ENCODE results near the gene DAG1. TPM values are rescaled to one million over a fixed set of nuclear protein-coding genes. Genes with fewer than 3 reads are reported as not detected.
"Not testable (repeated sequence)": the region's sequence is repeated elsewhere in the genome, so short reads cannot be mapped to it uniquely, and the experiment has no call there.

Gene DAG1
- total RNA-seq, 2 experiments from 2014 or later: 9.0 to 9.2 TPM

DNA sequence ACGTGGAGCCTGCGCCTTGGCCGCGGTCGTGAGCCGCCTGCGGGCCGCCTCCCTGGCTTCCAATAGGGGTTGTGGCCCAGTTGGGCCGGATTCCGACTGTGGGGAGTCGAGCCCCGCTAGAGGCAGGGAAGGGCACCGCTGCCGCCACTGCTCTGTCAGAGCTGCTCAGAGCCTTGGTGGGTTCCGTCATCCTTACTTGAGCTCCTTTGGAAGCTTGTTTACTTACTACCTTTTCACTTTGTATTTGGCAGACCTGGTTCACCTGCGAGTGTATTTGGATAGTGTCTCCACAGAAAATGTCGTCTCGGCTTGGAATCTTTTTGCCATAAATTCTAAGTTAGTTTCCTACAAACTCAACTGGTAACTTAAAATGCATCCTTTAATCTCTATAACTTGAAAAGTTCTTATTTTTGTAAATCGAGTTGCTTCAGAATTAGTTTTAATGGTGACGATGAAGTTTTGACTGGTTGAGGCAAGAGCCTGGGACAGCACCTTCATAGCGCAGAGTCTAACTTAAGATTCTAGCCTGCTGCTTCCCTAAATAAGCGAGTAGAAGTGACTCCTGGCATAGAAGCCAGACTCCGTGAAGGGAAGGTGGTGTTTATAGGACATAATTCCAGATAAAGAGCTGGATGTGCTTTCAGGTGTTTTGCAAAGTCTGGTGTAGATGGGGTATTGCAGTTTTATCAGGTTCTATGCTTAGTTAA, 800 bp downstream of the DAG1 start:
- Mint-ChIP-seq H3K36me3 (ENCODE audit: low read depth) (peaks cover 1% of the 10 kb centered on the region), H3K27ac (peak overlapping the region; percentile 92), H3K4me3 (peak overlapping the region; percentile 81), H3K9me3 (ENCODE audit: low read depth) (no peaks in the 10 kb centered on the region), H3K27me3 (no peaks in the 10 kb centered on the region), H3K4me1 (peaks cover 24% of the 10 kb centered on the region)
- intact Hi-C loops (cut with DNase I, micrococcal nuclease): loop anchor here (1.0 to 5.0 kb wide), 27 partner anchors 42 to 1382 kb away; partner anchors contain the start of genes TCTA (in 2 of the 2), USP4 (in 2 of the 2), APEH (in 1 of the 2) and ARIH2 (in 1 of the 2)
- no peak for DNase-seq
- CTCF ChIA-PET: interaction anchor here (0.8 to 1.7 kb wide), 7 partner anchors 21 to 249 kb away, joined by 3 to 7 read pairs (median 3); partner anchors contain the start of gene AMIGO3
- POLR2A ChIA-PET: interaction anchor here (0.7 to 1.8 kb wide), 5 partner anchors 59 to 306 kb away, joined by 3 to 10 read pairs (median 3); partner anchors contain the start of genes RHOA and USP4
- peak; percentile 20 for ATAC-seq

DNA sequence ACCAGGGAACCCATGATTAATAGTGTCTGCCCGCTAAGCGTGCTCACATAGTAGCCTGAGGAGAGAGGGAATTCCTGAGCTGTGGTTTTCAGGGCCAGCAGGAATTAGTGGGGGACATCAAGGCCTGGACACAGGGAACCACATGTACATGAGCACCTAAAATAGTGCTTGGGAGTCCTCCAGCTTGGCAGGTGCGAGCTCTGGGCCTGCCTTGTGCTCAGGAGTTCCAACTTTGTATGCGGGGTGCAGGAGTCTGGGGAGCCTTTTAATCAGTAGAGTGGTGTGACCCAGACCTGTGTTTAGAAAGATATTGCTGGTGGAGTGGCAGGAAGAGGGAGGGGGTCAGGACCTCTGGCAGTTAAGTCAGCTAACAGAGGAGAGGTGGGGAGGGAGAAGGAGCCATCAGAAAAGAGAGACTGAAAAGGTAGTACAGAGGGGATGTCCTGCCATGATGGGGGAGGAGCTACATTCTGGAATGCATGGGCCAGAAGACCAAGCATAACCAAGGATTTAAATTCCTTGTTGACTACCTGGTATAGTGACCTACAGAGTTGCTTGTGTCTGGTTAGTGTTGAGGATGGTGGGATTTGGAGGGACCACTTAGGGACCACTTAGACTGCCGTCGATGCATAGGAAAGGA, 1.9 kb downstream of the DAG1 start:
- peak overlapping the region; percentile 92 for H3K27ac Mint-ChIP-seq
- no peaks in the 10 kb centered on the region for H3K9me3 Mint-ChIP-seq (ENCODE audit: low read depth)
- peaks cover 33% of the 10 kb centered on the region for H3K4me1 Mint-ChIP-seq
- DNase-seq (no peak), ATAC-seq (no peak)
- peak overlapping the region; percentile 81 for H3K4me3 Mint-ChIP-seq
- peaks cover 5% of the 10 kb centered on the region for H3K36me3 Mint-ChIP-seq (ENCODE audit: low read depth)
- ChIA-PET POLR2A (no interaction called here), CTCF (interaction anchor here (0.7 to 1.7 kb wide), 4 partner anchors 9 to 56 kb away, joined by 3 to 7 read pairs (median 4); no protein-coding TSS in a partner anchor)
- no peaks in the 10 kb centered on the region for H3K27me3 Mint-ChIP-seq
- intact Hi-C loops (cut with DNase I, micrococcal nuclease): loop anchor here (2.0 to 5.0 kb wide), 5 partner anchors 199 to 1383 kb away; partner anchors contain the start of genes CELSR3 (in 1 of the 2), GNAI2 (in 1 of the 2) and IMPDH2 (in 1 of the 2)

GRCh38 chr3:49476563-49476962, 6.5 kb downstream of the DAG1 start:
- Mint-ChIP-seq H3K4me3 (no peak overlapping the region), H3K9me3 (ENCODE audit: low read depth) (no peaks in the 10 kb centered on the region), H3K27ac (no peak overlapping the region), H3K27me3 (no peaks in the 10 kb centered on the region), H3K4me1 (peaks cover 21% of the 10 kb centered on the region), H3K36me3 (ENCODE audit: low read depth) (peaks cover 13% of the 10 kb centered on the region)
- ATAC-seq: peak; percentile 55
- DNase-seq: peak; percentile 25
- ChIA-PET POLR2A (no interaction called here), CTCF (interaction anchor here (0.8 to 1.3 kb wide), 3 partner anchors 22 to 63 kb away, joined by 3 read pairs; no protein-coding TSS in a partner anchor)
- intact Hi-C loops (cut with DNase I, micrococcal nuclease): no loop called here

- Mint-ChIP-seq H3K4me3 (no peak overlapping the region), H3K27me3 (no peaks in the 10 kb centered on the region), H3K36me3 (ENCODE audit: low read depth) (peaks cover 6% of the 10 kb centered on the region), H3K9me3 (ENCODE audit: low read depth) (no peaks in the 10 kb centered on the region), H3K27ac (no peak overlapping the region), H3K4me1 (peaks cover 4% of the 10 kb centered on the region)
- POLR2A ChIA-PET: no interaction called here
- ATAC-seq: no peak
- no peak for DNase-seq
- intact Hi-C loops (cut with DNase I, micrococcal nuclease): no loop called here
- CTCF ChIA-PET: interaction anchor here (0.6 to 0.8 kb wide), 2 partner anchors 18 to 1927 kb away, joined by 3 to 4 read pairs; no protein-coding TSS in a partner anchor
Measured at GRCh38 chr3:49482766-49483165, 12.7 kb downstream of the DAG1 start.

- Mint-ChIP-seq H3K4me1 (peaks cover 4% of the 10 kb centered on the region), H3K9me3 (ENCODE audit: low read depth) (no peaks in the 10 kb centered on the region), H3K36me3 (ENCODE audit: low read depth) (peaks cover 18% of the 10 kb centered on the region), H3K4me3 (no peak overlapping the region), H3K27me3 (no peaks in the 10 kb centered on the region), H3K27ac (no peak overlapping the region)
- ChIA-PET POLR2A (no interaction called here), CTCF (interaction anchor here (1.0 kb wide), 1 partner anchor 10 kb away, joined by 3 read pairs; no protein-coding TSS in a partner anchor)
- intact Hi-C loops (cut with DNase I, micrococcal nuclease): no loop called here
- DNase-seq (no peak), ATAC-seq (no peak)
Measured at GRCh38 chr3:49484471-49484870, 14.4 kb downstream of the DAG1 start.

- Mint-ChIP-seq H3K9me3 (ENCODE audit: low read depth) (no peaks in the 10 kb centered on the region), H3K36me3 (ENCODE audit: low read depth) (peaks cover 11% of the 10 kb centered on the region), H3K4me1 (peaks cover 5% of the 10 kb centered on the region), H3K27ac (no peak overlapping the region), H3K27me3 (no peaks in the 10 kb centered on the region), H3K4me3 (no peak overlapping the region)
- no peak for ATAC-seq
- CTCF ChIA-PET: interaction anchor here (0.8 kb wide), 1 partner anchor 1544 kb away, joined by 3 read pairs; no protein-coding TSS in a partner anchor
- intact Hi-C loops (cut with DNase I, micrococcal nuclease): no loop called here
- DNase-seq: no peak
- POLR2A ChIA-PET: no interaction called here
Measured at GRCh38 chr3:49489247-49489646, 19.2 kb downstream of the DAG1 start.

DNA sequence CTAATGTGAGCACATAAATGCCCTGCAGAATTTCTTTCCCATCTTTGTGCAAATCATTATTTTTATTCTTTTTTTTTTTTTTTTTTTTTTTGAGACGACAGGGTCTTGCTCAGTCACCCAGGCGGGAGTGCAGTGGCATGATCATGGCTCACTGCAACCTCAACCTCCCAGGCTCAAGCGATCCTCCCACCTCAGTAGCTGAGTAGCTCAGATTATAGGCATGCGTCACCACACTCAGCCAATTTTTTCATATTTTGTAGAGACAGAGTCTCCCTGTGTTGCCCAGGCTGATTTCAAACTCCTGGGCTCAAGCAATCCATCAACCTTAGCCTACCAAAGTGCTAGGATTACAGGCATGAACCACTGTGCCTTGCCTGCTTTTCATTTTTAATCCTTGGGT, 22.9 kb downstream of the DAG1 start:
- Mint-ChIP-seq H3K4me1 (peaks cover 7% of the 10 kb centered on the region), H3K36me3 (ENCODE audit: low read depth) (peaks cover 11% of the 10 kb centered on the region), H3K9me3 (ENCODE audit: low read depth) (no peaks in the 10 kb centered on the region), H3K27me3 (no peaks in the 10 kb centered on the region), H3K4me3 (no peak overlapping the region), H3K27ac (no peak overlapping the region)
- CTCF ChIA-PET: no interaction called here
- no peak for ATAC-seq
- no peak for DNase-seq
- POLR2A ChIA-PET: interaction anchor here (0.6 to 0.7 kb wide), 2 partner anchors 63 to 77 kb away, joined by 3 to 4 read pairs; no protein-coding TSS in a partner anchor
- intact Hi-C loops (cut with DNase I, micrococcal nuclease): no loop called here

DNA sequence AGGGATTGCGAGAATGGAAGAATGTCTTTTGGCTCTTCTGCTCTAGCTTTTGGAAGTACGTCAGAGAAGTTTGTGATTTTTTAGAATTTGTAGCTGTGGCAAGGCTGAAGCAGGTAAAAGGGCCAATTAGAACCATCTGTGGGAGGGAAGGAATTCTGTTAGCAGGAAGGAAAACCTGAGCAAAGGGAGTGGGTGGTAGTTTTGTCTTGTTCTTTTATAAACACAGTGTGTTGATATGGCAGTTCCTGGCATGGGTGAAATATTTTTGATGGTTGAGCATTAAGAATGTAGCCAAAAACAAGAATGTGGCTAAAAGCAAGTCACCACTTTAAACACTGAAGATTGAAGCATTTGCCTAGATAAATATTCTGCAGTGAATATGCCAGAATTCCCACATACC, 23.8 kb downstream of the DAG1 start:
- peaks cover 7% of the 10 kb centered on the region for H3K4me1 Mint-ChIP-seq
- no peaks in the 10 kb centered on the region for H3K27me3 Mint-ChIP-seq
- CTCF ChIA-PET: interaction anchor here (0.5 to 1.0 kb wide), 5 partner anchors 10 to 1299 kb away, joined by 3 to 4 read pairs (median 3); no protein-coding TSS in a partner anchor
- H3K36me3 Mint-ChIP-seq (ENCODE audit: low read depth): peaks cover 5% of the 10 kb centered on the region
- no peak overlapping the region for H3K27ac Mint-ChIP-seq
- POLR2A ChIA-PET: no interaction called here
- no peaks in the 10 kb centered on the region for H3K9me3 Mint-ChIP-seq (ENCODE audit: low read depth)
- ATAC-seq: no peak
- no peak for DNase-seq
- intact Hi-C loops (cut with DNase I, micrococcal nuclease): no loop called here
- no peak overlapping the region for H3K4me3 Mint-ChIP-seq

GRCh38 chr3:49495023-49495422, 25.0 kb downstream of the DAG1 start:
- ChIA-PET POLR2A (no interaction called here), CTCF (no interaction called here)
- Mint-ChIP-seq H3K36me3 (ENCODE audit: low read depth) (no peaks in the 10 kb centered on the region), H3K4me3 (no peak overlapping the region), H3K4me1 (peaks cover 7% of the 10 kb centered on the region), H3K27ac (no peak overlapping the region), H3K27me3 (no peaks in the 10 kb centered on the region), H3K9me3 (ENCODE audit: low read depth) (no peaks in the 10 kb centered on the region)
- ATAC-seq: no peak
- intact Hi-C loops (cut with DNase I, micrococcal nuclease): no loop called here
- DNase-seq: no peak

DNA sequence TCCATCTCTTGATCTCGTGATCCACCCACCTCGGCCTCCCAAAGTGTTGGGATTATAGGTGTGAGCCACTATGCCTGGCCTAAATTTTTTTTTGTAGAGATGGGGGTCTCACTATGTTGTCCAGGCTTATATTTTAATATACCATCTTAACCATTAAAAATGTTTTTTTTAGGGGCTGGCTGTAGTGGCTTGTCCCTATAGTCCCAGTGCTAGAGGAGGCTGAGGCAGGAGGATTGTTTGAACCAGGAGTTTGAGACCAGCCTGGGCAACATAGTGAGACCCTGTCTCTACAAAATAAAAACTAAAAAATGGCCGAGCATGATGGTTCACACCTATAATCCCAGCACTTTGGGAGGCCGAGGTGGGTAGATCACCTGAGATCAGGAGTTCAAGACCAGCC, 26.8 kb downstream of the DAG1 start:
- peaks cover 13% of the 10 kb centered on the region for H3K4me1 Mint-ChIP-seq
- H3K27me3 Mint-ChIP-seq; H3K27ac Mint-ChIP-seq; H3K4me3 Mint-ChIP-seq; POLR2A ChIA-PET; ATAC-seq; H3K36me3 Mint-ChIP-seq (ENCODE audit: low read depth); H3K9me3 Mint-ChIP-seq (ENCODE audit: low read depth); DNase-seq; intact Hi-C loops (cut with DNase I, micrococcal nuclease): not testable (repeated sequence)
- CTCF ChIA-PET: interaction anchor here (0.6 kb wide), 1 partner anchor 26 kb away, joined by 4 read pairs; no protein-coding TSS in a partner anchor

DNA sequence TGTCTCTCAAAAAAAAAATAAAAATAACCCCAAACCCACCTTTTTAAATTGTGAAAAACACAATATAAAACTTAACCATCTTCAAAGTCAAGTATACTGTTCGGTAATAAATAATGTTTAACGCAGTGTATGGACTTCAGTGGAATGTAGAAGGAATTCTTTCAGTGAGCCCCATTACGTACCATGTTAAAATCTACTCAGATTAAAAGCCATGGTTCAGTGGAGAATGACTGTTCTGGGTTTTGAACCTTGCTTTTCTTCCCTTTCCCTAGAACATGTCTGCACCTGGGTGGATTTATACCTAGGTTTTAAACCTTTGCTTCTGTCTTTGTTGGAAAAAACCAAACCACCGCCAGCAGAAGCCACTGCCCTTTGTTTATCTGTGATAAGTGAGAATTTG, 27.5 kb downstream of the DAG1 start:
- Mint-ChIP-seq H3K9me3 (ENCODE audit: low read depth) (no peaks in the 10 kb centered on the region), H3K36me3 (ENCODE audit: low read depth) (no peaks in the 10 kb centered on the region), H3K27me3 (no peaks in the 10 kb centered on the region), H3K4me3 (no peak overlapping the region), H3K27ac (no peak overlapping the region), H3K4me1 (peaks cover 13% of the 10 kb centered on the region)
- CTCF ChIA-PET: interaction anchor here (0.6 kb wide), 1 partner anchor 25 kb away, joined by 4 read pairs; no protein-coding TSS in a partner anchor
- POLR2A ChIA-PET: no interaction called here
- no peak for ATAC-seq
- intact Hi-C loops (cut with DNase I, micrococcal nuclease): no loop called here
- no peak for DNase-seq
